ENCODE measurements around the gene SLC38A3. TPM values are rescaled to one million over a fixed set of nuclear protein-coding genes. Genes with fewer than 3 reads are reported as not detected.

Gene SLC38A3
- total RNA-seq, 4 donors from 2014 or later = 0.69 to 4.1 TPM; not detected in 2

DNA sequence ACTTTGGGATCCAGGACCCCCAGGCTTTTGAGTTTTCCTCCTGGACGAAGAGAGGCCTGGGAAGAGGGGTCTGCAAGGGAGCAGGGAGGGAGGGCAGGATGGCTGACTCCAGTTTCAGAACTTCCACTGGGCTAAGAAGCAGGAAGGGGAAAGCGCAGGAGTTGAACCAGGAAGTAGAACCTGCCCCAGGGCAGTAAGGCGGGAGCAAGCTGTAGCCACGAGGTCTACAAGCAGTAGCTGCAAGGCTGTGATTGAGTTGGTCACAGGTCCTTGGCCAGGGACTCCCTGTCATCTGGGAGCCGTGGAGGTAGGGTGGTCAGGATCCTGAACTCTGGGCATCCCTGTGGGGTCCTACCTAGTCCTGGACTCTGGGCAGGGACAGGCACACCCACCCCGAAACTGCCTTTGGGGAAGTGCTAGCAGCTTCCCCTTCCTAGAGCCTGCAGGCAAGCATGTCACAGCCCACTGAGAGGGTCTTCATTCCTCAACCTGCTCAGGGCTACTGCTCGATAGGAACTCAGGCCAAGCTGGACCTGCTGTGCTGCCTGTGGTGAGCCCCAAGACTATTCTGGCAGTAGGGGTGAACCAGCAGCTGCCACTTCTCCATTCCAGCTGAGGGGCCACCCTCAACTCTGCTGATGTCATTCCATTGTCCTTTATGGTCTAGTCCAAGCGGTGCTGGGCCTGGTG is 25.2 kb downstream of the SLC38A3 start:
- no peak overlapping the region for H3K4me3 ChIP-seq
- H3K27ac ChIP-seq = no peak overlapping the region
- no peak for TF ChIP-seq POLR2A (IDR thresholded peaks at IDR 0.05)
- TF ChIP-seq, protein P1, sequence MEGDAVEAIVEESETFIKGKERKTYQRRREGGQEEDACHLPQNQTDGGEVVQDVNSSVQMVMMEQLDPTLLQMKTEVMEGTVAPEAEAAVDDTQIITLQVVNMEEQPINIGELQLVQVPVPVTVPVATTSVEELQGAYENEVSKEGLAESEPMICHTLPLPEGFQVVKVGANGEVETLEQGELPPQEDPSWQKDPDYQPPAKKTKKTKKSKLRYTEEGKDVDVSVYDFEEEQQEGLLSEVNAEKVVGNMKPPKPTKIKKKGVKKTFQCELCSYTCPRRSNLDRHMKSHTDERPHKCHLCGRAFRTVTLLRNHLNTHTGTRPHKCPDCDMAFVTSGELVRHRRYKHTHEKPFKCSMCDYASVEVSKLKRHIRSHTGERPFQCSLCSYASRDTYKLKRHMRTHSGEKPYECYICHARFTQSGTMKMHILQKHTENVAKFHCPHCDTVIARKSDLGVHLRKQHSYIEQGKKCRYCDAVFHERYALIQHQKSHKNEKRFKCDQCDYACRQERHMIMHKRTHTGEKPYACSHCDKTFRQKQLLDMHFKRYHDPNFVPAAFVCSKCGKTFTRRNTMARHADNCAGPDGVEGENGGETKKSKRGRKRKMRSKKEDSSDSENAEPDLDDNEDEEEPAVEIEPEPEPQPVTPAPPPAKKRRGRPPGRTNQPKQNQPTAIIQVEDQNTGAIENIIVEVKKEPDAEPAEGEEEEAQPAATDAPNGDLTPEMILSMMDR (IDR thresholded peaks at IDR 0.05) = no peak
- no peaks in the 10 kb centered on the region for H3K27me3 ChIP-seq
- H3K9me3 ChIP-seq = no peaks in the 10 kb centered on the region
- DNase-seq = no peak
- no peaks in the 10 kb centered on the region for H3K4me1 ChIP-seq
- no peaks in the 10 kb centered on the region for H3K36me3 ChIP-seq
- intact Hi-C loops (cut with DNase I; ENCODE audit: low total_unique reads) = no loop called here

DNA sequence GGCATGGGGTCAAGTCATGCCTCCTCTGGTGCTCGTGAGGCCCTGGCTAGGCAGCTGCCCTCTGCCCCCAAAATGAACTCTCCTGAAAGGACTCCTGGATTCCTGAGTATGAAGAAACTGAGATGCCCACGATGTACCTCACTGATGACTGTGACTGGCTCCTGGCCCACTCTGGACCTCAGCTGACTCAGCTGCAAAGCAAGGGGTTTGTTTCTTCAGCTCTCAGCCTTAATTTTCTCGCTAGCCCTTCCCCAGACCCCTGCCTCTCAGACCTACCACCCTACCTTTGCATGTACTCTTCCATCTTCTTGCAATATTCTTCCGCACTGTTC is 25.7 kb downstream of the SLC38A3 start:
- no peaks in the 10 kb centered on the region for H3K36me3 ChIP-seq
- DNase-seq = no peak
- intact Hi-C loops (cut with DNase I; ENCODE audit: low total_unique reads) = no loop called here
- TF ChIP-seq, protein P1 (IDR thresholded peaks at IDR 0.05) = no peak
- no peak for TF ChIP-seq POLR2A (IDR thresholded peaks at IDR 0.05)
- H3K4me3 ChIP-seq = no peak overlapping the region
- H3K27ac ChIP-seq = no peak overlapping the region
- H3K9me3 ChIP-seq = no peaks in the 10 kb centered on the region
- no peaks in the 10 kb centered on the region for H3K27me3 ChIP-seq
- no peaks in the 10 kb centered on the region for H3K4me1 ChIP-seq

DNA sequence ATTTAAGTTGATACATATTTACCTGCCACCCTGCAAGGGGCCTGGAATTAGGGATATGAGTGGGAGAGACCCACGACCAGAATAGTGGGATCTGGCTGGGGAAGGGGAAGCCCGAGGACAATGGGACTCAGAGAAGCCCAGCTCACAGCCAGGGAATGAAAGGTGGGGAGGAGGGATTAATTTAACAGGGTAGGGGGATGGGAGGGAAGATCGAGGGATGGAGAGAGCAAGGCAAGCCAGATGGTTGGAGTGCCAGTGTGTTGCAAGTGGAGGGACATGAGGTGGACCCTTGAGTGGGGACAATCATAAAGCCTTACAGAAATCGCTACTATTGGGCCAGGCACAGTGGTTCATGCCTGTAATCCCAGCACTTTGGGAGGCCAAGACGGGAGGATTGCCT is 26.5 kb downstream of the SLC38A3 start:
- no peak for TF ChIP-seq POLR2A (IDR thresholded peaks at IDR 0.05)
- TF ChIP-seq, protein P1 (IDR thresholded peaks at IDR 0.05) = no peak
- H3K27ac ChIP-seq = no peak overlapping the region
- no peaks in the 10 kb centered on the region for H3K36me3 ChIP-seq

GRCh38 chr3:50232303-50232702 is 27.2 kb downstream of the SLC38A3 start:
- intact Hi-C loops (cut with DNase I; ENCODE audit: low total_unique reads) = no loop called here

More for the DNA sequence above, 26.5 kb downstream of the SLC38A3 start:
- H3K4me1 ChIP-seq = no peaks in the 10 kb centered on the region
- no peaks in the 10 kb centered on the region for H3K27me3 ChIP-seq
- no peak overlapping the region for H3K4me3 ChIP-seq
- no peaks in the 10 kb centered on the region for H3K9me3 ChIP-seq
- DNase-seq = no peak
- intact Hi-C loops (cut with DNase I; ENCODE audit: low total_unique reads) = no loop called here

DNA sequence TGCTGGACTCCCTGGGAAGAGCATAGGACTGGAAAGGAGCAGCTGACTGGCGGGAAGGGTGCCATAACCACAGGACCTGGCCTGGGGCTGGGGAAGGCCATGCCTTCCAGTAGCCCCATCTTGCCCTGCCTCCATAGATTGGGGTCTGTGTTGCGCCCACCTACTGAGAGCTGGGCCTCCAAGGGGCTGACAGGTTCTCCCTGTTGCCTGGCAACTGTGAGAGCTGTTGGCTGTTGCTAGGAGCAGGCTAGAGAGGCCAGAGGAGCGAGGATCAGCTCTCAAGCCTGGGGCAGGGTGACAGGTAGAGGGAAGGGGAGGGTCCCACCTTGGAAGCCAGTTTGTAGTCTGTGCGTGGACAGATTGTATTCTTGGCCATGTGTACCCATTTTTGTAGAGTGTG is 28.1 kb downstream of the SLC38A3 start:
- H3K27me3 ChIP-seq = no peaks in the 10 kb centered on the region
- H3K27ac ChIP-seq = no peak overlapping the region
- H3K4me1 ChIP-seq = no peaks in the 10 kb centered on the region
- DNase-seq = no peak
- no peak for TF ChIP-seq POLR2A (IDR thresholded peaks at IDR 0.05)
- TF ChIP-seq, protein P1 (IDR thresholded peaks at IDR 0.05) = no peak
- H3K9me3 ChIP-seq = no peaks in the 10 kb centered on the region
- no peaks in the 10 kb centered on the region for H3K36me3 ChIP-seq
- intact Hi-C loops (cut with DNase I; ENCODE audit: low total_unique reads) = no loop called here
- H3K4me3 ChIP-seq = no peak overlapping the region

More at GRCh38 chr3:50232303-50232702, 27.2 kb downstream of the SLC38A3 start:
- Histone ChIP-seq H3K36me3 (no peaks in the 10 kb centered on the region), H3K27me3 (no peaks in the 10 kb centered on the region), H3K4me3 (no peak overlapping the region), H3K4me1 (no peaks in the 10 kb centered on the region), H3K27ac (no peak overlapping the region), H3K9me3 (no peaks in the 10 kb centered on the region)
- TF ChIP-seq, protein P1 (IDR thresholded peaks at IDR 0.05) = no peak
- no peak for TF ChIP-seq POLR2A (IDR thresholded peaks at IDR 0.05)
- DNase-seq = no peak

All from uterus (tissue), 4 donors.